Stimulated activated naive CD4-positive, alpha-beta T cell treated with Interleukin-2 at 50 U/mL for 16 hours (primary cell): ENCODE results near the gene C17orf58.
"Not testable (repeated sequence)": the region's sequence is repeated elsewhere in the genome, so short reads cannot be mapped to it uniquely, and the experiment has no call there.

ENCODE experiments used
- DNase-seq: peaks from one replicate; lab custom pipeline; 2025; lab: John Stamatoyannopoulos, UW

C17orf58 gene

DNA sequence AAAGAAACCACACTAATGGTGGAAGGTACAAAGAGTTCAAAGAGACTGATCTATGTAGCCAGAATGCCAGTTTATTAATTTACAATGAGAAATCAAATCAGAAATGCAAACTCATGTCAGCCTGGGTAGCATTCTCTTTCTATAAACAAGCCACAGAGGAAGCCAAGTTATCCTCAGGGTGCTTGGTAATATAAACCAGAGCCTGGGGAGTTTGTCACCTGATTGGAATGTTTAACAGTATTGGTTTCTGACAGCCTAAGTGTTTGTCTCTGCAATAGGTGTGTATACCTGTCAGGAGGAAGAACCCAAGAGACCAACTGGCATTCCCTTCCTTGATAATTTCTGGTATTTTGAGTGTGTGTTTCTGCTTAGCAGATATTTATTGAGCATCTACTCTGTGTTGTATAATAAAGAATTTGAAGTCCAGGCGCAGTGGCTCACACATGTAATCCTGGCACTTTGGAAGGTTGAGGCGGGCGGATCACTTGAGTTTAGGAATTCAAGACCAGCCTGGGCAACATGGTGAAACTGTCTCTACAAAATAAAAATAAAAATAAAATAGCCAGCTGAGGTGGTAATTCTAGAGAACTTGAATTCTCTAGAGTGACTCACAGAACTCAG lies 3.1 kb upstream of the C17orf58 start:
- DNase-seq, result no peak

DNA sequence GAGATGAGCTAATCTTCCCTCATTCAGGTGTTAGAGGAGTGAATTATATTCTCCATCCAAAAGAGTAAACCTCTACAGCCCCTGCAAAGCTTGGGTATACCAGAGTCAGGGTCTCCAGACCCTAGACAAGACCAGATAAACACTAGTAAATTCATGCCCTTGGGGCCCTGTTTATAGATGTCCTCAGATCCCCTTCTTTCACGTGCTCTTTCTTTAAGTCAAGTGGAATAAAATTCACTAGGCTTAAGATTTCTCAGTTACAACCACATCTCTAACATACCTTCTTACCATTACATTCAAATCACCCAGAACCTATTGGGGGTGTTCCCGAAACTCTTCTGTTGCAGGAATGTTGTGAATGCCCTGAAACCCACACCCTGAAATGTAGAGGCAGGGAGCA lies 2.2 kb upstream of the C17orf58 start:
- no peak for DNase-seq

DNA sequence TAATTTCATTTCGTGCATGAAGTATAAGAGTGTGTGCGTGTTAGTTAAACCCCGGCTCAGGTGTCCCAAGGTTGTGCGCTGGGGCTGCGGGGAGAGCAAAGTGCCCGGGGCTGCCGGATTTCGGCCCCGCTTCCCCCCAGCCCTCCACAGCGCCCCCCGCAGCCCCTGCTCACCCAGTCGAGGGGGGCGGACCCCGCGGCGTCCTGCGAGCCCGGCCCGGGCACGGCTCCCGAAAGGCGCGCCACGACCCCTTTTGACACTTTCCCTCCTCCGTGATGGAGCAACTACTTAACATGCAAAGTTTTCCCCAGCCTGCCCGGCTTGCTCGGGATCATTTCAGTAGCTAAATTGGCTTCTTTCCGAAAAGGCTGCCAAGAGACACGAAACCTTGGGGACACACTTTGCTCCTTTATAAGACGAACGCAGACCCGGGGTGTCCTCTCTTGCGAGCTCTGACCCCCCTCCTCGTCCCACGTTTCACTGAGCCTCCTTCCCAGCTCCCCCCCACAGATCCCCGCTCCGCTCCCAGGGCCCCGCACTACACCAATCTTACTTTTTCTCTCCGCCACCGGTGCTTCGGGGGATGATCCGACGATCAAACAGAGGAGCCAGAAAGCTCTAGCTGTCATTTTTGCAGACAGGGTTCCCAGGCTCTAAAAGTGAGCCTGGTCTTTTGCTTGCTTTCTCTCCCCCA lies 552 bp downstream of the C17orf58 start:
- peak; percentile 5 for DNase-seq

DNA sequence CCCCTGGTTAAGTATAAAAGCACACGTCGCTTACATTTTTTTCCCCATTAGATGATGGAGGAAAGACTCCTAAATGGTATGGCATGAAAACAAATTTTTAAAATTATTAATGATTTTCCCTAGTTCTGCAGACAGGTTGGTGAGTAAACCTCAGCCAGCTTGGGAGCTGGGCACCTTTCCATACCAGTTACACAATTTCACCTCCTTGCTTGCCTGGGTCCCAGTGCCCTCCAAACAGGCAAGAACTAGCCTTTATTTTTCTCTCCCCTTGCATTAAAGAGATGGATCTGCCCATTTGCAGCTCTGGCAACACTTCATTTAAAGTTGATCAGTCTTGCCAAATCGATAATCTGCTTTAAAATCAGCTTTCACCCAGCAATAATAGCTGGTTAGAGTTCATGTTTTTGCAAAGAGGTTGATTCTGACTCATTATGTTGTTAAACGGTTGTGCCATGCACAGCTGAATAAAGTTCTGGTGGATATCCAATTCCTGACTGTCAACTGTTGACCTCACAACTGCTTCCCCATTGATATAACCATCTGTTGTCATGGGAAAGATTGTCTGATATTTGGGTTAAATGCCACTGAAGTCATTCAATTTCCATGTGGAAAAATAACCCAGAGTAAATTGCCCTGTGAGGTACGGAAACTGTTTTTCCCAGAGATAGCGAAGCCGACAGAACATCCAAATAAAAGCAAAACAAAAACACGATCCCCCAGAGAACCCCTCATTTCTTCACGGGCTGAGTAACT lies 1.3 kb downstream of the C17orf58 start:
- no peak for DNase-seq

DNA sequence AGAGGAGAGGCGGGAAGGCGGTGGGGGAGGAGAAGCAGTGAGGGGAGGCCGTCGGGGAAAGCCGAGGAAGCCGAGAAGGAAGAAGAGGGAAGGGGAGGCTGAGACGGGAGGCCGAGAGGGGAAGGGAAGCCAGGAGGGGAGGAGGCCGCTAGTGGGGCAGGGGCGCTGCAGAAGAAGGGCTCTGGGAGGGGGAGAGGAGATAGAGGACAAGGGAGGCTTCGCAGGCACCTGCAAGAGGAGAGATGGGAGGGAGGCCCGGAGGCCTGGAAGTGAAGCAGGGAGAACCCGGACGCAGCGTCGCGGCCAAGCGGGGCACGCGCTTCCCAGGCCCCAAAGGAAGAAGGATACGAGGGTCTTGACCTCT lies 2.3 kb downstream of the C17orf58 start:
- DNase-seq, result no peak

DNA sequence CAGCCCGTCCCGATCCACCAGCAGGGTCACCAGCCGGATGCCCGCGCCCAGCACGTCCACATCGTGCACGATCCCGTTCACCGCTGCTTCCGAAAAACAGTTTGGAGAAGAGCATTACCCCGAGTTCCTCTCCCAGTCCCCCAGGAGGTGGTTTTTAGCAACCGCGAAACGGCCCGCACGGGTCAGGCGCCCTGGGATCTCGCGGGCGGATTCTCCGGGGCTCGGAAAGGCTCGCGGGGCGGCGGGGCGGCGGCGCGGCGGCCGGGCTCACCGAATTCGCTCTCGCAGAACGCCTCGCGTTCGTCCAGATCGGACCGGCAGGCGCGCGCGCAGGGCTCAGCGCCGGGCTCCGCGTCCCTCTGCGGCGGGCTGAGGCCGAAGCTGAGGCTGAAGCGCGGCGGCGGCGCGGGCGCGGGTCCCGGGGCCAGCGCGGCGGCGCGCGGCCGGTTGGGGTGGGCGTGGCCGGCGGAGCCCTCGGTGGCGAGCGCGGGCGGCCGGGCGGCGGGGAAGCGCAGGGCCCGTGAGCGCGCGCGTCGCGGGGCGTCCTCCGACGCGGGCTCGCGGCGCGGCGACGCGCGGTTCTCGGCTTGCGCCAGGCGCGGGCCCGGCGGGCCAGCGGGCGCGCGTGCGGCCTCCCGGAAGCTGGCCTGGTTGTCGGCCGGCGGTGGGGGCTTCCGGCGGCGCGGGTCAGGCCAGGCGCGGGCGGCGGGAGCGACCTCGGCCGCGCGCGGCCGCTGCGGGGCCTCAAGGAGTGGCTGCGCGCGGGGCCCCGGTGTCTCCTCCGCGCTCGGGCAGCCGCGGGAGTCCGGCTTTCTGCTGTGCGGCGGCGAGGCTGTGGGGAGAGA lies 2.9 kb downstream of the C17orf58 start:
- DNase-seq, result peak; percentile 70

DNA sequence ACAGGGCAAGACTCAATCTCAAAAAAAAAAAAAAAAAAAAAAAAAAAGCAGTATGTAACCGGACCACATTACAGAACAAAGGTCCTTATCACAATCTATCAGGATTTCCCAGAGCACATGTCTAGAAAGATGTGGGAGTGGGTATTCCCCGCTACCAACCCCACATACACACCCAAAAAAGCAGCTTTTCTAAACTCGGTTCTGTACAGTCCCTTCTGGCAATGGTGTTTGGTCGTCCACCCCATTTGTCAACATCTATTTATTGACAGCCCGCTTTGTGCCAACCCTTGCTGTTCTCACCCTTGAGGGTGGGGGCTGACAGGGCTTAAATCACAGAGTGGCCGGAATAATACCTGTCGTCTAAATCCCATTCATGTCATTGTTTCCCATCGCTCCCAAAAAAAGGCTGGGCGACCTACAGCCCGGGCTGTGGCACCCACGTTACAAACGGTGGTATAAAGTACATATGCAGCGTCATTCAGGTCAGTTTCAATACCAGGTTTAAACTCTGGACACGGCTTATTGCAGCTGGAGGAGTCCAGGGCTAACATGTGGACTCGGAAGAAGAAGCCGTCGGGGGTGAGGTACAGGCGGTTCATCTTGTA lies 3.6 kb downstream of the C17orf58 start:
- no peak for DNase-seq

DNA sequence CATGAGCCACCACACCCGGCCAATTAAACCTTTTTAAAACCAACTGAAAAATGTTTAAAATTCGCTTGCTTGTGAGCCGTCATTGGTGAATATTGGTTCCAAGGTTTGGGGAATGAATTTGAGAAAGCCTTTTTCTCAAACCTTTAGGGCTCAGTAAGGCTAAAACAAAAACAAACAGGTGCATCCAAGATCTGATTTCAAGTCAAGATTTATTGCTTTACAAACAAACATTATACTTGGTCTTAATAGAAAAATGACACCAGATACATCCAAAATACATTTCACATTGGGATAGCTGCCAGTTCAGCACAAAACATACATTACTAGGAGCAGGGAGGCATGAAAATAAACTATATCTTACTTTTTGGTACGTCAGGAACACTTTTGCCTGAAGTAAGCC lies 5.4 kb downstream of the C17orf58 start:
- DNase-seq, result no peak

DNA sequence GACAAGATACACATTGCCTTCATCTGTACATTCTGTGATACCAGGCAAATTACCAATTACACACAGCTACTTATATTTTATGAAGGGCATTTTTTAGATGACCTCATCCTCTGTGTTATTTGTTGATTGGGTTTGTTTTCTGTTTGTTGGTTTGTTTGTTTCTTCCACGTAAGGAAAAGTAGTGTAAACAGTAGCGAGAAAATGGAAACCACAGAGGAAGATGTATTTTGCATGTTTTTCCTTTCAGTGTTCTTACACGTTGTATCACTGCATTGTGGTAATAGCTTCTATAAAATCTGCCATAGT lies 12.9 kb downstream of the C17orf58 start:
- no peak for DNase-seq

DNA sequence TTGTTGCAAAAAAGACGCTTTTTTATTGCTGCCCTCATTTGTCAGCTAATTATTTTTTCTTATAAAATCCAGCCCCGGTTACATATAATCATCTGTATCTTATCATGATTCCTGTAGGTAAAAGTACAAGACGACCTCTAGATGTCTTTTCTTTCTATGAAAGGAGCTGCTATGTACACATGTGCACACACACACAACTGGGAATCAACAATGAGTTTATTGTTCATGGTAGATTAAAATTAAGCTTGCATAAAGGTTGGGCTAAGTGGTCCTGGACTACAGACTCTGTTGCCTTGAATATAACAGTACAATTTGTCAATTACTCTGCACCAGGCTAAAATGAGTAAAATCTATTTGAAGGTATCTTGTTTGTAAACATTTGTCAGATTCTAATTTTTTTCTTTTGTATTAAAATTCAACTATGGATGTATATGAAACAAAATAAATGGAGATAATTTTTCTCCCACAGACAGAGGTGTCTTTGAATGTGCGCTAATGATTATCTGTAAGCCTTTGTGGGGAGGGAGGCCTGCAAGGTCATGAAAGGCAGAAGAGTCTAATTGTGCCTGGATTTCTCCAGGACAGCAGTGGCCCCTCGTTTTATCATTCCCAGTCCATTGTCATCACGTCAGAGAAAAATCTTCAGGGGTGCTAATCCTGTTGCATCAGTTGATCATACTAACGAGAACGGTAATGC lies 13.4 kb downstream of the C17orf58 start:
- DNase-seq, result no peak

DNA sequence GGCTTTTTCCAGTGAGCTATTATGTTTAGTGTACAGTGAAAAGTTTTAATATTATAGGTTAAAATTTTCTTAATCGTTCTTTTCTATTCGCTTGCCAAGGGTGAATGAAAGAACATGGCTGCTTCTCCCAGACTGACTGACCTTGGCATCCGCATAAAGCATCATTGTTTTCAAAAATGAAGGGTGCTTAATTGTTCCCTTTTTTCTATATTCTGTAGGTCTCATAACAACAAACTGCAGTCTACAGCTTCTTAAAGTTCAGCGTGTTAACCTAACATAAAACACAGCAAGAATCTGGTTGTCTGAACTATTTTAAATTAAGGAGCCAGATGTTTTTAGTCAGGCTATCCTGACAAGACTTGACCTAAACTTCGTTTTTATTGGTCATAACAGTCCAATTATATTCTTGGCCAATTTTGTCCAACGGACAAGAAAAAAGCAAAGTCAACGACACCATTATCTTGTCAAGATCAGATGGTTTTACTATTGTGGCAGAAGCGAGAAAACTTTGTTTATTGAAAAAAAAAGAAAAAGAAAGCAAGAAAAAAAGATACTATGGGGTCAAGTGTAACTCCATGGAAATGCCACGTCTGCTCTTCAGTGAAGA lies 14.1 kb downstream of the C17orf58 start:
- DNase-seq, result no peak

DNA sequence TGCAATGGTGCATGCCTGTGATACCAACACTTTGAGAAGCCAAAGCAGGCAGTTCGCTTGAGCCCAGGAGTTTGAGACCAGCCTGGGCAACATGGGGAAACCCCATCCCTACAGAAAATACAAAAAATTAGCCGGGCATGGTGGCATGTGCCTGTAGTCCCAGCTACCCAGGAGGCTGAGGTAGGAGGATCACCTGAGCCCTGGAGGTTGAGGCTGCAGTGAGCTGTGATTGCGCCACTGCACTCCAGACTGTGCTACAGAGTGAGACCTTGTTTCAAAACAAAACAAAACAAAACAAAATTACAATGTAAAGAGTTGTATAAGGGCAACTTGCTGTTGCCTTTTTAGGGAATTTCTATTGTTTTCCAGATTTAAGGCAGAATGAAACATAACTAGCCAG lies 15.4 kb downstream of the C17orf58 start:
- DNase-seq, result not testable (repeated sequence)

DNA sequence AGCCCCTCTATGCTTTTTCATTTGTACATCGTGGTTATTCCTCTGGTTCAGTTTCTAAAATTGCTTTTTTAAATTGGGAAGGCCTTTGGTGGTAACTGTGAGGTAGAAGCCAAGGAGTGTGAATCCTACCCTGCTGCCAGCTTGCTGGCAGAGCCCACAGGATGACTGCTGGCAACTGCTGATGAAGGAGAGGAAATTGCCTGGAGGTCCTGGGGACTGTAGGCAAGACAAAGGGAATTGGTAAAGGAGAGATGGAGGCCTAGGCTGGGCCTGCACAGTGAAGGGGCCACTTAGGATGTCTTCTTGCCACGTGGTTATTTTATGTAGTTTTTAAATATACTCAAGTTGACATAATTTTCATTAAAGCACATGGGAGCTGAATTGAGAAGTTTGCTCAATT lies 15.8 kb downstream of the C17orf58 start:
- DNase-seq, result no peak

DNA sequence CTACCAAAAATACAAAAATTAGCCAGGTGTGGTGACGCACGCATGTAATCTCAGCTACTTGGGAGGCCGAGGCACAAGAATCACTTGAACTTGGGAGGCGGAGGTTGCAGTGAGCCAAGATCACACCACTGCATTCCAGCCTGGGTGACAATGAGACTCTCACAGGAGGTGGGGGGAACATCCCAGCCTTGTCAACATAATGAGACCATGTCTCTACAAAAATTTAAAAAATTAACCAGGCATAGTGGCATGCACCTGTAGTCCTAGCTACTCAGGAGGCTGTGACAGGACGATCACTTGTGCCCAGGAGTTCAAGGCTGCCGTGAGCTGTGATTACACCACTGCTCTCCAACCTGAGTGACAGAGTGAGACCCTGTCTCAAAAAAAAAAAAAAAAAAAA lies 20.0 kb downstream of the C17orf58 start:
- not testable (repeated sequence) for DNase-seq

DNA sequence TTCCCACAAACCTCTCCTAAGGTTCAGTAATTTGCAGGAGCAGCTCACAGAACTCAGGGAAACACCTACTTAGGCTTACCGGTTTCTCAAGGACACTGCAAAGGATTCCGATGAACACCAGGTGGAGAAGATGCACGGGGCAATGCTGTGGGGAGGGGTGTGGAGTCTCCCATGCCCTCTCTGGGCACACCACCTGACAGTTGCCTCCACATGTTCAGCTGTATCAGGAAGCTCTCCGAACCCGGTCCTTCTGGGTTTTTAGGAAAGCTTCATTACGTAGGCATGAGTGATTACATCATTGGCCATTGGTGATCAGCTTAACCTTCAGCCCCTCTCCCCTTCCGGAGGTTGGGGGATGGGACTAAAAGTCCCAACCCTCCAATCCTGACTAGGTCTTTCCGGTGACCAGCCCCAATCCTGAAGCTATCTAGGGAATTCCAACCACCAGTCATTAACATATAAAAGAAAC lies 21.6 kb downstream of the C17orf58 start:
- no peak for DNase-seq

DNA sequence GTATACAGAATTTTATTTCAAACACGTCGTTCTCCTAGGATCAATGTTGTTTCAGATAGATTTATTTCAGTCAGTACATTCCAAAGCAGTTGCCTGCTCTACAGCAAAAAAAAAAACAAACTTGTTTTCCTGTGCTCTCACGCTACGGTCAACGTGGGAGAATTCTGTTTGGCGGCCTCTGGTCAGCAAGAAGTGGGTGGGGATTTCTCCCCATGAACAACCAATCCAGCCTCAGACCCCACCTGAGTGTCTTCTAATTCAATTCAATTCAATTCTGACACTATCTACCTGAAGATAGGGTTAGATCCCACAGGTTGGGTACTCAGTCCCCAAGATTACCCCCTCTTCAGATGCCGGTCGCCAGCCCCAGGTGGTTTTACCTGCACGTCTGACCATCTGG lies 22.1 kb downstream of the C17orf58 start:
- DNase-seq, result no peak

DNA sequence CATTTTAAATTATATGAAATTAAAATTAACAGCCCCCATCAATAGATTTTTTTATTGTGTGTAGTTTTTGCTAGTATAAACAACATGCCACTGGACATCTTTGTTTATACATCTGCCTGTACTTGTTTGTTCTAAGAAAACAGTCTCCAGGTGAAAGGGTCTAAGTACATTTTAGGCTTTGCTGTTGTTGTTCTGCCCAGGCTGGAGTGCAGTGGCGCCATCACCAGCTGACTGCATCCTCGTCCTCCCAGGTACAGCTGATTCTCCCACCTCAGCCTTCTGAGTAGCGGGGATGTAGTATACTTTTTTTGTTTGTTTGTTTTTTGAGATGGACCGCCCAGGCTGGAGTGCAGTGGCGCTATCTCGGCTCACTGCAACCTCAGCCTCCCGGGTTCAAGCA lies 25.5 kb downstream of the C17orf58 start:
- DNase-seq, result no peak

DNA sequence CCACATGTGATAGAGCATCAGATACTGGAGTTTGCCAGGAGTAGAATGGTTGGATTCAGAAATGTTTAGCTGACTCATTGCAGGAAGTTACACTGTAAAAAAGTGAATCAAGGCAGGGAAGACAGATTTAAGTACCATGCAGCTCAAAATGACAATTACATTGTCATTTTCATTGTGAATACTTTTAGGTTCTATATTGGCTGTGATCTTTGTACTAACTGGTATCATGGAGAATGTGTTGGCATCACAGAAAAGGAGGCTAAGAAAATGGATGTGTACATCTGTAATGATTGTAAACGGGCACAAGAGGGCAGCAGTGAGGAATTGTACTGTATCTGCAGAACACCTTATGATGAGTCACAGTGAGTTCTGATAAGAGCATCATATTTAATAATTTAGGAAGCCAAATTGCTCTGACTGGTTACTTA lies 33.1 kb downstream of the C17orf58 start:
- peak; percentile 58 for DNase-seq

DNA sequence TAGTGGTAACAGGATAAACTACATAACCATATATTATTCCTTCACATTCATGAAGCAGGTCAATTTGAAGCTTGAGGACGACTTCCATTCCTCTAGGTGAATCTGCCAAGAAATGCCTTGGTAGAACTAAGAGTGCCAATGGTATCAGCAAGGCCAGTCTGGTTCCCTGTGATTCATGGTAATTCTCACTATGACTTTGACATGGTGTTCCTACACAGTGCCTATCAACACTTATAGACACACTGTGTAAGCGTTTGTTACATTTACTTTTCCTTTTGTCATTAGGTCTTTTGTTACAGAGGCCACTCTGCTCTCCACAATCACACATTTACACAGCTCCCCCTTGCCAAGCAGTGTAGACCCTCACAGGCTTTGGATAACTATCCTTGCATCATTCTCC lies 34.1 kb downstream of the C17orf58 start:
- DNase-seq, result not testable (repeated sequence)

DNA sequence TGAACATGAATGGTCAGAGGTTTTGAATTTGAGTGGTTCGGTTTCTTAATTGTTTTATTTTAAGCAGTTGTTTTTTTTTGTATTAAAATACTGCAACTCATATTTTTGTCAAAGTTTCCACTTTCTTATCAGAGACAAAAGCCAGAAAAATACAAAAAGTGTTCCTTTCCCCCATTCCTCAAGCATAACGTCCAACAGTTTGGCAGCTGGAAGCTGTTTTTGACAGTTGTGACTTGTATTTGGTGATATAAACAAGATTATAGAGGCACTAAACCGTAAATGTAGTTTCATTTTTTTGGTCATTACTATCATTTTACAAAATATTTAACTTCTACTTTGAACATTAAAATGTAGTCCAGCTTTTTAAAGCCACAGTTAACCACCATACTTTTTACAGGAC lies 36.0 kb downstream of the C17orf58 start:
- DNase-seq, result not testable (repeated sequence)

DNA sequence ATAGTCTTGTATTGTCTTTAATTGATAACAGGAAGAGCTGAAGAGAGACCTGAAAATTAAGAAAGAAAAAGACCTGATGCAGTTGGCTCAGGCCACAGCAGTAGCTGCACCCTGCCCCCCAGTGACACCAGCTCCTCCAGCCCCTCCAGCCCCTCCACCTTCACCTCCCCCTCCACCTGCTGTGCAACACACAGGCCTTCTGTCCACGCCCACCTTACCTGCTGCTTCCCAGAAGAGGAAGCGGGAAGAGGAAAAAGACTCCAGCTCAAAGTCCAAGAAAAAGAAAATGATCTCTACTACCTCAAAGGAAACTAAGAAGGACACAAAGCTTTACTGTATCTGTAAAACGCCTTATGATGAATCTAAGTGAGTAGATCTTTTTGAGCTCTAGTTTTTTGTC lies 36.8 kb downstream of the C17orf58 start:
- no peak for DNase-seq
